ENCODE data around the gene PKD2L2. TPM values are rescaled to one million over a fixed set of nuclear protein-coding genes. Genes with fewer than 3 reads are reported as not detected.
A peak's percentile ranks its signal among the peaks of the same experiment; 100 is the strongest.

The PKD2L2 gene
- total RNA-seq (1 to 10 TPM in 1 of 9 donors, under 1 TPM in 7, not detected in 1; 0.37 to 1.1 (median 0.52) TPM), polyA plus RNA-seq (under 1 TPM in 1 of 2 donors, not detected in 1; 0.08 TPM)
- long read RNA-seq, donor 1, partial matches to known transcripts: 0 of 2 reads
- long read RNA-seq, donor 1, other reads (novel, unspliced or antisense): 2 of 2 reads
- long read RNA-seq, donor 2, partial matches to known transcripts: 1 of 7 reads
- long read RNA-seq, donor 2, other reads (novel, unspliced or antisense): 6 of 7 reads
- long read RNA-seq, donor 3, partial matches to known transcripts: 0 of 1 reads
- long read RNA-seq, donor 3, other reads (novel, unspliced or antisense): 1 of 1 reads

- peak within 1 kb of the TSS; percentile 21 to 72 (median 59) for H3K4me3 ChIP-seq
- peak; percentile 89 to 98 (median 96) for ATAC-seq
- H3K4me1 ChIP-seq: peaks cover 0 to 33% (median 11%) of the 10 kb centered on the region in 12 donors
- H3K9me3 ChIP-seq: no peaks in the 10 kb centered on the region
- H3K36me3 ChIP-seq: no peaks in the 10 kb centered on the region
- peak within 1 kb of the TSS; percentile 82 to 96 (median 91) for H3K27ac ChIP-seq
- intact Hi-C loops (cut with DNase I): loop anchor here in 2 of 10 donors (5.0 kb wide), 2 partner anchors 52 to 137 kb away; partner anchors contain the start of gene HNRNPA0 (in 1 of the 2)
- H3K27me3 ChIP-seq: no peaks in the 10 kb centered on the region
- DNase-seq: peak; percentile 87 to 94 (median 93)
- TF ChIP-seq CTCF (IDR thresholded peaks at IDR 0.05) (peak in 5 of 12 donors; percentile 4 to 26 (median 14)), POLR2A (IDR thresholded peaks at IDR 0.05) (peak; percentile 44 to 78)
- WGBS, 4 donors: 10 to 32% (median 15%) methylated on average over 23 to 59 of the region's 59 CpGs
Observed at GRCh38 chr5:137888863-137889759, at the start of gene PKD2L2. Gene PKD2L2, plus strand, starts transcription at chr5:137889457. Its CDS starts 35 bp downstream, at chr5:137889492.

DNA sequence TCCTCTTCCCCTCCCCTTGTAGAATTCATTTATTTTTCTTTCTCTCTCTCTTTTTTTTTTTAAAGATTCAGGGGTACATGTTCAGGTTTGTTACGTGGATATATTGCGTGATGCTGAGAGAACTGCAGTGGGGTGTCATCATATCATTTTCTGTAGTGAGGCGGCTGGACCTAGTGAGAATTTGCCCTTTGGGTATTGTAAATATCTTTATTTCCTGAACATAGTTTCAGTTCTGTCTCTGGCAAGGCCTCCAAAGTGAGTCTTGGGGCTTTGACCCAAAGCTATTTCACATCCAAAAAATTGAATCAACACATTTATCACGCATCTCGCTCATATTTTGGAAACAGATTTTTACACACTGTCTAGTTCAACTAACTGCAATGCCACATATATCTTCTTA lies 47.0 kb upstream of the PKD2L2 start:
- DNase-seq (no peak), ATAC-seq (no peak)
- Histone ChIP-seq H3K4me3 (no peak overlapping the region), H3K27me3 (no peaks in the 10 kb centered on the region), H3K9me3 (no peaks in the 10 kb centered on the region), H3K4me1 (peaks cover 0 to 33% (median 11%) of the 10 kb centered on the region in 12 donors), H3K36me3 (peaks cover 0 to 31% (median 3%) of the 10 kb centered on the region in 9 donors), H3K27ac (peak overlapping the region in 6 of 12 donors; percentile 28 to 82 (median 50))
- 80 to 85% (median 84%) methylated on average over 5 of the region's 5 CpGs for WGBS, 4 donors
- no peak for TF ChIP-seq CTCF (IDR thresholded peaks at IDR 0.05)
- no peak for TF ChIP-seq POLR2A (IDR thresholded peaks at IDR 0.05)
- intact Hi-C loops (cut with DNase I): no loop called here

DNA sequence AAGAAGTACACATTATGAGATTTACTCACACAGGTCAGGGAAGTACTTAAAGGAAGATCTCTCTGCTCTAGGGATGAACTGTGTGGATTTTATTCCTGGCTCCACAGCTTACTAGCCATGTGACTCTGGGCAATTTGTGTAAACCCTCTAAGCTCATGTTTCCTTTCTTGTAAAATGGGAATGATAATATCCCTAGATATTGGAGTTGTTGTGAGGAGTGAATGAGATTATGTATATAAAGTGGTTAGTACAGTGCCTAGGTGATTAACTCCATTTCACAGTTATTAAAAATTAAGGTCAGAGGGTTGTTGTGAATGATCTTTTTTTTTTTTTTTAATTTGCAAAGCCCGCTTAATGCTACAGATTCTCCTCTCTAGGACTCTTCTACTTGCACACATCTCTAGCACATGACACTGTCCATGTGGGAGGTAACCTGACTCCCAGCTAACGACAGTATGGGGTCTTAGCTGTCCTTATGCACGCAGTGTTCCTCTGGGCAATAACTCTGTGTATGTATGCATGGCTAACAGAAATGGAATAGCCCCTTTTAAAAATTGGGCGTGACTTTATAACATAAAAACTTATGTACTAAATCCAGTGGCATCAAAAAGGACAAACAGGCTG lies 45.5 kb upstream of the PKD2L2 start:
- ATAC-seq (no peak), DNase-seq (no peak)
- H3K4me1 ChIP-seq: peaks cover 0 to 32% (median 5%) of the 10 kb centered on the region in 12 donors
- TF ChIP-seq CTCF (IDR thresholded peaks at IDR 0.05): no peak
- TF ChIP-seq POLR2A (IDR thresholded peaks at IDR 0.05): no peak
- H3K36me3 ChIP-seq: peaks cover 0 to 31% (median 3%) of the 10 kb centered on the region in 9 donors
- H3K9me3 ChIP-seq: no peaks in the 10 kb centered on the region
- intact Hi-C loops (cut with DNase I): no loop called here
- WGBS, 4 donors: 62 to 92% (median 75%) methylated on average over 4 of the region's 4 CpGs
- H3K4me3 ChIP-seq: no peak overlapping the region
- peak overlapping the region in 4 of 12 donors; percentile 6 to 56 (median 32) for H3K27ac ChIP-seq
- H3K27me3 ChIP-seq: no peaks in the 10 kb centered on the region
